Right atrium auricular region (tissue), 2 donors: ENCODE measurements around the gene CXCL16. TPM values are rescaled to one million over a fixed set of nuclear protein-coding genes. Genes with fewer than 3 reads are reported as not detected.

Experiments
- DNase-seq: peaks from one replicate; pipeline ENCODE4 v3.0.0-alpha.2; 2019; ENCODE audit warnings: low spot score
- H3K27ac ChIP-seq, 2 donors: fragments of 200-600 bp; sonication (generic); 1 replicate in 1 of 2; 2 replicates in 1 of 2; pipeline ENCODE4 v1.5.1; 2016 to 2019
- H3K27me3 ChIP-seq, 2 donors: fragments of 200-600 bp; sonication (generic); one replicate each; pipeline versions ENCODE4 v1.5.1 to v1.6.0; 2017 to 2019
- H3K36me3 ChIP-seq: fragments of 200-600 bp; sonication (generic); one replicate; pipeline ENCODE4 v1.5.1; 2016
- H3K4me1 ChIP-seq, 2 donors: fragments of 200-600 bp; sonication (generic); one replicate each; pipeline versions ENCODE4 v1.5.1 to v1.6.0; 2017 to 2019
- H3K4me3 ChIP-seq, 2 donors: fragments of 200-600 bp; sonication (generic); 1 replicate in 1 of 2; 2 replicates in 1 of 2; pipeline ENCODE4 v1.5.1; 2017 to 2019; ENCODE audit warnings: mild to moderate bottlenecking in 1 of 2, moderate library complexity in 1 of 2
- H3K9me3 ChIP-seq, 2 donors: fragments of 200-600 bp; sonication (generic); one replicate each; pipeline ENCODE4 v1.5.1; 2019
- total RNA-seq, 2 donors: library from RNA; depleted of rRNA; stranded (reverse); fragments of >200 nt; gene quantifications; one replicate each; pipeline ENCODE4 v1.1.0, GENCODE V29; 2016
- TF ChIP-seq, protein P1 (sequence below), 2 donors: fragments of 200-600 bp; sonication (generic); IDR thresholded peaks; one replicate each; pipeline ENCODE4 v1.5.1; 2019; ENCODE audit warnings: antibody characterized with exemption in 2 of 2

Gene CXCL16
- total RNA-seq, 2 donors from 2014 or later = 5.2 to 12.4 TPM

DNA sequence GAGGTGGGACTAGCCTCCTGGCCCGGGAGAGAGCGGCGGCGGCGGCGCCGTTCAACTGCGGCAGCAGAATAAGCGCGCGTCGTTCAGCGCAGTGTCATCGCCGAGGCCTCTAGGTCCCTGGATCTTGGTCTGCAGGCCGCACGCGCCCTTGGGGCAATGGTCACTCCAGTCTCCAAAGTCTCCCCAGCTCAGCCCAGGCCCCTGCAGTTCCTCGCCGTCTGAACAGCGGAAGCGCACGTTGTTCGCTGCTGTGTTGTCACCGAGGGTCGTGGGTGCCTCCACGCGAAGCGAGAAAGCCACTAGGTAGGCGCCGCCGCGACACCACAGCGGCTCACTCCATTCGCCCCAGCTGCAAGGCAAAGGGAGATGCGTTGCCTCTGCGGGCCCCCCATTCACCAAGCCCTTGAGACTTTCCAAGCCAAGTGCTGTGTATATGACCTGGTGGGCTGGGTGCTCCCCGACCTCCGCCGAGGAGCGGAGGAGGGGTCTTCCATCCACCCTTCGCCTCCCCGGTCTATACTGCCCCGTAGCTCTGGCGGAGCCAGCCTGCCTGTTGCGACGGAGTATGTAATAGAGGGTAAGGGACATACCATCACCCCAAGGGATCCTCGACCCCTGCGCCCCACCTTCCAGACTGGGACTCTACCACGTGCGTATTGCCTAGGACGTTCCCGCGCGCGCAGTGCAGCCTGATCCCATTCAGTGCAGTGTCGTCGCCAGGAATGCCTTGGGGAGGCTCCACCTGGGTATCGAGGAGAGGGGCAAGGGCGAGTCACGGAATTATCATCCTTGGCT, 45.8 kb upstream of the CXCL16 start:
- TF ChIP-seq, protein P1, sequence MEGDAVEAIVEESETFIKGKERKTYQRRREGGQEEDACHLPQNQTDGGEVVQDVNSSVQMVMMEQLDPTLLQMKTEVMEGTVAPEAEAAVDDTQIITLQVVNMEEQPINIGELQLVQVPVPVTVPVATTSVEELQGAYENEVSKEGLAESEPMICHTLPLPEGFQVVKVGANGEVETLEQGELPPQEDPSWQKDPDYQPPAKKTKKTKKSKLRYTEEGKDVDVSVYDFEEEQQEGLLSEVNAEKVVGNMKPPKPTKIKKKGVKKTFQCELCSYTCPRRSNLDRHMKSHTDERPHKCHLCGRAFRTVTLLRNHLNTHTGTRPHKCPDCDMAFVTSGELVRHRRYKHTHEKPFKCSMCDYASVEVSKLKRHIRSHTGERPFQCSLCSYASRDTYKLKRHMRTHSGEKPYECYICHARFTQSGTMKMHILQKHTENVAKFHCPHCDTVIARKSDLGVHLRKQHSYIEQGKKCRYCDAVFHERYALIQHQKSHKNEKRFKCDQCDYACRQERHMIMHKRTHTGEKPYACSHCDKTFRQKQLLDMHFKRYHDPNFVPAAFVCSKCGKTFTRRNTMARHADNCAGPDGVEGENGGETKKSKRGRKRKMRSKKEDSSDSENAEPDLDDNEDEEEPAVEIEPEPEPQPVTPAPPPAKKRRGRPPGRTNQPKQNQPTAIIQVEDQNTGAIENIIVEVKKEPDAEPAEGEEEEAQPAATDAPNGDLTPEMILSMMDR (IDR thresholded peaks at IDR 0.05) = no peak
- Histone ChIP-seq H3K4me3 (peak overlapping the region; percentile 4 to 36), H3K4me1 (peaks cover 0 to 40% of the 10 kb centered on the region in 2 donors), H3K27me3 (no peaks in the 10 kb centered on the region), H3K27ac (no peak overlapping the region), H3K36me3 (no peaks in the 10 kb centered on the region), H3K9me3 (no peaks in the 10 kb centered on the region)
- DNase-seq = no peak

DNA sequence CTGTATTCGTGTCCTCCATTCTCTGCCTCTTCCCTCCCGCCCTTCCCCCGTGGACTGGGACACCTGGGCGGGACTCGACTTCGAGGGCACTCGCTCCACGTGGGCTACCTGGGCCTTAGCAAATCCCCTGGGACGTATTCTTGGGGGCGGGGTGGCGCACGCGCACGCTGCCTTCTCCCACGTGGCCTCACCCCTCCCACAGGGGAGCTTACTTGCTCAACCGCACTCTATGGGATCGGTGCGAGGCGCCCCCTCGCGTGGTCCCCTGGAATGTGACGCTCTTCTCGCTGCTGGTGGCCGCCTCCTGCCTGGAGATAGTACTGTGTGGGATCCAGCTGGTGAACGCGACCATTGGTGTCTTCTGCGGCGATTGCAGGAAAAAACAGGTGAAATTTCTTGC, 42.9 kb upstream of the CXCL16 start:
- TF ChIP-seq, protein P1 (IDR thresholded peaks at IDR 0.05) = no peak
- Histone ChIP-seq H3K9me3 (no peaks in the 10 kb centered on the region), H3K4me1 (peaks cover 0 to 27% of the 10 kb centered on the region in 2 donors), H3K36me3 (no peaks in the 10 kb centered on the region), H3K4me3 (no peak overlapping the region), H3K27ac (no peak overlapping the region), H3K27me3 (no peaks in the 10 kb centered on the region)
- DNase-seq = no peak

DNA sequence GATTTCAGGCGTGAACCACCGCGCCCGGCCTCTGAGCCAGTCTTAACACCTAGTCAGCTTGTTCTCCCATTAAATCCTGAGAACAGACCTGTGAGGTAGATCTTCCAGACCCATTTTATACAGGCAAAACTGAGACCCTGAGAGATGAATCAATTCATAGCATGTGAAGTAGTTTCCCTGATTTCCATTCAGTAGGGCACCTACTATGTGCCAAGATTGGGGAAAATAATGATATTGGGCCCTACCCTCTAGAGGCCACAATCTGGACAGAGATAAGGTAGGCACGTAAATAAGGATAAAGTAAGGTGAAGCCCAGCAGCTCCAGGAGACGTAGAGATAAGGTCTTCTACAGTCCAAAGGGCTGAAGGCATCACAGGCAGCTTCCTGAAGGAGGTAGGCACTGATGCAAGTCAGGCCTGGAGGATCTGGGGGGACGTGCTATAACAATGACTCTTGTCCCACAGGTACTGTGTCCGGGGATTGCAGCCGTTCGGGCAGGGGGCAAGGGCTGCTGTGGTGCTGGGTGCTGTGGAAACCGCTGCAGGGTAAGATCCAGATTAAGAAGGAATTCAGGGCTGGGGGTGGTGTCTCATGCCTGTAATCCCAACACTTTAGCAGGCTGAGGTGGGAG, 40.7 kb upstream of the CXCL16 start:
- Histone ChIP-seq H3K4me1 (peaks cover 0 to 5% of the 10 kb centered on the region in 2 donors), H3K9me3 (no peaks in the 10 kb centered on the region), H3K36me3 (no peaks in the 10 kb centered on the region), H3K27ac (no peak overlapping the region), H3K27me3 (no peaks in the 10 kb centered on the region), H3K4me3 (no peak overlapping the region)
- DNase-seq = no peak
- TF ChIP-seq, protein P1 (IDR thresholded peaks at IDR 0.05) = no peak

DNA sequence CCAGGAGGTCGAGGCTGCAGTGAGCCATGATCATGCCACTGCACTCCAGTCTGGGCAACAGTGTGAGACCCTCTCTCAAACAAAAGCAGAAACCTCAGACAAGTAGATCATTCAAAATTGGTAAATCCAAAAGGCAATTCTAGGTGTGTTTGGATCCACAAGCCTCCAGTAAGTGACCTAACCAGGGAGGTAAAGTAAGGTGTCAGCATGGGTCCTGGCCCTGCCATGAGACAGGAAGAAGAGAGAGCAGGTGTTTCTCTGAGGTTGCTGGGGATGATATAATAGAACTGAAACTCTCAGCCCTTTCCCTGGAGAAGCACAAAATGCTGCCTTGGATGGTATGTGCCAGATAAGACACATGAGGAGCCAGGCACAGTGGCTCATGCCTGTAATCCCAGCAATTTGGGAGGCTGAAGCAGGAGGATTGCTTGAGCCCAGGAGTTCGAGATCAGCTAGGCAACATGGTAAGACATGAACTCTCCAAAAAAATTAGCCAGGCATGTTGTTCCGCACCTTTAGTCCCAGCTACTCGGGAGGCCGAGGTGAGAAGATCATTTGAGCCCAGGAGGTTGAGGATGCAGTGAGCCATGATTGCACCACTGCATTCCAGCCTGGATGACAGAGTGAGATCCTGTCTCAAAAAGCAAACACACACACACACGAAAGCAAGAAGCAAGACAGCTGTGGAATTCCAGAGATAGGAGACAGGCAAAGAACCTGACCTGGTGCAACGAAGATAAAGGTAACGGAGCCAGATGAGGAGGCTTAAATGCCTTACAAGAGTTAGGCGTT, 38.4 kb upstream of the CXCL16 start:
- no peak for DNase-seq
- H3K36me3 ChIP-seq = no peaks in the 10 kb centered on the region
- H3K27ac ChIP-seq = no peak overlapping the region
- TF ChIP-seq, protein P1 (IDR thresholded peaks at IDR 0.05) = no peak
- no peaks in the 10 kb centered on the region for H3K9me3 ChIP-seq
- no peak overlapping the region for H3K4me3 ChIP-seq
- no peaks in the 10 kb centered on the region for H3K4me1 ChIP-seq
- H3K27me3 ChIP-seq = no peaks in the 10 kb centered on the region

DNA sequence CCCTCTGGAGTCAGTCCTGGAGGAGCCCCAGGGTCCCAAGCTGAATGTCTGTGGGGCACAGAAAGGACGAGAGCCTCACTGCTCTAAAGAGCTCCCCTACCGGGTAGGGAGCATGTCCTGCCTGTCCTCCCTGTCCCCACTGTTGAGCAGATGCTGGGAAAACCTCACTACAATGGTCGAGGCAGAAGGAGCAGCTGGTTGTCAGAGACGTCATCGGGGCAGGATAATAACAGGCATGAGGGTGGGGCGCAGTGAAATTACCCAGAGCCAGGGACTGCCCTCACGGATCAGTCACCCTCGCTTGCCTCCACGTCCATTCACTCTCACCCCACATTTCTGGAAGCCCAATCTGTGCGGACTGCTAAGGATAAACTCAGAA, 32.5 kb upstream of the CXCL16 start:
- Histone ChIP-seq H3K4me3 (no peak overlapping the region), H3K4me1 (no peaks in the 10 kb centered on the region), H3K27ac (no peak overlapping the region), H3K27me3 (no peaks in the 10 kb centered on the region), H3K9me3 (no peaks in the 10 kb centered on the region), H3K36me3 (no peaks in the 10 kb centered on the region)
- DNase-seq = no peak
- TF ChIP-seq, protein P1 (IDR thresholded peaks at IDR 0.05) = no peak
